MM.1S (cell line): Measurements from ENCODE around the gene COG5.

Experiments used
- DNase-seq: peaks from one replicate; pipeline ENCODE4 v3.0.0-alpha.2; 2015
- H2AFZ ChIP-seq: fragments of 300-600 bp; sonication (generic); 2 replicates; pipeline ENCODE4 v1.6.0; 2016; ENCODE audit warnings: antibody characterized with exemption, low read length
- H3F3A ChIP-seq: fragments of 300-600 bp; sonication (generic); 2 replicates; pipeline ENCODE4 v1.6.1; 2016; ENCODE audit warnings: mild to moderate bottlenecking, antibody characterized with exemption, low read length, moderate library complexity, mixed read lengths; ENCODE audit not compliant: insufficient read depth
- H3K27ac ChIP-seq: fragments of 300-600 bp; sonication (generic); 2 replicates; pipeline ENCODE4 v1.5.1; 2016; ENCODE audit warnings: mild to moderate bottlenecking, low read length
- H3K27me3 ChIP-seq: fragments of 300-600 bp; sonication (generic); replicated peaks from 2 replicates; pipeline ENCODE4 v1.6.0; 2016; ENCODE audit warnings: low read length; ENCODE audit not compliant: insufficient read depth
- H3K36me3 ChIP-seq: fragments of 300-600 bp; sonication (generic); replicated peaks from 2 replicates; pipeline ENCODE4 v1.6.1; 2016; ENCODE audit warnings: mild to moderate bottlenecking, low read length, mixed read lengths; ENCODE audit not compliant: insufficient read depth
- H3K4me1 ChIP-seq: fragments of 300-600 bp; sonication (generic); 2 replicates; pipeline ENCODE4 v1.6.1; 2016; ENCODE audit warnings: low read length, mixed read lengths
- H3K4me2 ChIP-seq: fragments of 300-600 bp; sonication (generic); 2 replicates; pipeline ENCODE4 v1.6.0; 2016; ENCODE audit warnings: low read depth, low read length
- H3K4me3 ChIP-seq: fragments of 300-600 bp; sonication (generic); 2 replicates; pipeline ENCODE4 v1.5.1; 2016; ENCODE audit warnings: low read length, mixed read lengths
- H3K79me2 ChIP-seq: fragments of 300-600 bp; sonication (generic); 2 replicates; pipeline ENCODE4 v1.6.1; 2016; ENCODE audit warnings: mixed run types, low read length, mixed read lengths
- H3K9ac ChIP-seq: fragments of 300-600 bp; sonication (generic); 2 replicates; pipeline ENCODE4 v1.6.1; 2016; ENCODE audit warnings: low read length, mixed read lengths
- H3K9me2 ChIP-seq: fragments of 300-600 bp; sonication (generic); replicated peaks from 2 replicates; pipeline ENCODE4 v1.6.1; 2016; ENCODE audit warnings: mild to moderate bottlenecking, low read length, mixed read lengths; ENCODE audit not compliant: insufficient read depth
- H3K9me3 ChIP-seq: fragments of 300-600 bp; sonication (generic); replicated peaks from 2 replicates; pipeline ENCODE4 v1.6.1; 2016; ENCODE audit warnings: mild to moderate bottlenecking, low read length, mixed read lengths; ENCODE audit not compliant: insufficient read depth
- H4K20me1 ChIP-seq: fragments of 300-600 bp; sonication (generic); 2 replicates; pipeline ENCODE4 v1.6.1; 2016; ENCODE audit warnings: mild to moderate bottlenecking, low read length, moderate library complexity, mixed read lengths; ENCODE audit not compliant: insufficient read depth
- CTCF ChIP-seq: fragments of 300-600 bp; sonication (generic); IDR thresholded peaks from 2 replicates; pipeline ENCODE4 v1.5.1; 2016; ENCODE audit warnings: antibody characterized with exemption, low read length, mixed read lengths
- EZH2 ChIP-seq: fragments of 300-600 bp; sonication (generic); optimal IDR thresholded peaks from 2 replicates; pipeline ENCODE3; 2017; ENCODE audit warnings: low read depth, mild to moderate bottlenecking, antibody characterized with exemption, low read length, mixed read lengths
- EZH2phosphoT487 ChIP-seq: fragments of 300-600 bp; sonication (generic); IDR thresholded peaks from 2 replicates; pipeline ENCODE4 v1.6.1; 2018; ENCODE audit warnings: antibody characterized with exemption, low read length

The COG5 gene

GRCh38 chr7:107387128-107387527 is 176.6 kb downstream of the COG5 start:
- H3K9me3 ChIP-seq: no peaks in the 10 kb centered on the region
- no peaks in the 10 kb centered on the region for H3K27me3 ChIP-seq
- no peak for DNase-seq
- no peak overlapping the region for H2AFZ ChIP-seq
- no peaks in the 10 kb centered on the region for H4K20me1 ChIP-seq
- no peak overlapping the region for H3K4me3 ChIP-seq
- no peaks in the 10 kb centered on the region for H3K4me1 ChIP-seq
- H3K9ac ChIP-seq: no peak overlapping the region
- H3K27ac ChIP-seq: no peak overlapping the region
- H3F3A ChIP-seq: no peaks in the 10 kb centered on the region
- no peak overlapping the region for H3K4me2 ChIP-seq
- no peaks in the 10 kb centered on the region for H3K36me3 ChIP-seq
- no peak for TF ChIP-seq EZH2phosphoT487
- TF ChIP-seq CTCF: no peak
- TF ChIP-seq EZH2: no peak
- no peaks in the 10 kb centered on the region for H3K9me2 ChIP-seq
- no peaks in the 10 kb centered on the region for H3K79me2 ChIP-seq

GRCh38 chr7:107386548-107387102 is 177.1 kb downstream of the COG5 start:
- no peaks in the 10 kb centered on the region for H3K27me3 ChIP-seq
- DNase-seq: no peak
- H3K4me2 ChIP-seq: no peak overlapping the region
- no peak overlapping the region for H2AFZ ChIP-seq
- no peak overlapping the region for H3K27ac ChIP-seq
- H4K20me1 ChIP-seq: no peaks in the 10 kb centered on the region
- H3K4me1 ChIP-seq: no peaks in the 10 kb centered on the region
- H3K9me2 ChIP-seq: no peaks in the 10 kb centered on the region
- no peak overlapping the region for H3K4me3 ChIP-seq
- H3K9ac ChIP-seq: no peak overlapping the region
- TF ChIP-seq EZH2phosphoT487 (no peak), EZH2 (no peak), CTCF (no peak)
- H3K9me3 ChIP-seq: no peaks in the 10 kb centered on the region
- H3F3A ChIP-seq: no peaks in the 10 kb centered on the region
- H3K79me2 ChIP-seq: no peaks in the 10 kb centered on the region
- no peaks in the 10 kb centered on the region for H3K36me3 ChIP-seq

GRCh38 chr7:107384025-107384424 is 179.7 kb downstream of the COG5 start:
- Histone ChIP-seq H4K20me1 (no peaks in the 10 kb centered on the region), H3K9ac (no peak overlapping the region), H3K9me2 (no peaks in the 10 kb centered on the region), H3K27me3 (no peaks in the 10 kb centered on the region), H3K4me1 (no peaks in the 10 kb centered on the region), H3K79me2 (no peaks in the 10 kb centered on the region), H3K9me3 (no peaks in the 10 kb centered on the region), H3K27ac (no peak overlapping the region), H3K36me3 (no peaks in the 10 kb centered on the region), H2AFZ (no peak overlapping the region), H3F3A (no peaks in the 10 kb centered on the region), H3K4me3 (no peak overlapping the region), H3K4me2 (no peak overlapping the region)
- DNase-seq: no peak
- no peak for TF ChIP-seq EZH2
- peak; percentile 31 for TF ChIP-seq CTCF
